Astrocyte (in vitro differentiated cells and primary cell): Measurements from ENCODE around the gene GSK3B. TPM values are rescaled to one million over a fixed set of nuclear protein-coding genes. Genes with fewer than 3 reads are reported as not detected.

Experiments
- DNase-seq: peaks from one replicate; pipeline ENCODE4 v3.0.0-alpha.2; 2010; ENCODE audit warnings: low read depth
- FAIRE-seq: peaks from 2 replicates; lab custom pipeline; 2011; peaks lifted over from hg19 to GRCh38; lab: Jason Lieb, UNC
- H2AFZ ChIP-seq: 2 replicates; pipeline ENCODE4 v1.6.0; 2012; ENCODE audit warnings: low read depth, low read length, inconsistent platforms
- H3K27ac ChIP-seq: 2 replicates; pipeline ENCODE4 v1.5.1; 2011; ENCODE audit warnings: low read depth, low read length, inconsistent platforms
- H3K27me3 ChIP-seq: 2 replicates; pipeline ENCODE4 v1.6.0; 2011; ENCODE audit warnings: low read length, inconsistent platforms; ENCODE audit not compliant: insufficient read depth
- H3K36me3 ChIP-seq: 2 replicates; pipeline ENCODE4 v1.5.1; 2011; ENCODE audit warnings: low read length, inconsistent platforms; ENCODE audit not compliant: insufficient read depth
- H3K4me1 ChIP-seq: 2 replicates; pipeline ENCODE4 v1.5.1; 2011; ENCODE audit warnings: low read length, inconsistent platforms; ENCODE audit not compliant: insufficient read depth
- H3K4me2 ChIP-seq: 2 replicates; pipeline ENCODE4 v1.6.0; 2012; ENCODE audit warnings: low read length, inconsistent platforms
- H3K4me3 ChIP-seq: 2 replicates; pipeline ENCODE4 v1.5.1; 2011; ENCODE audit warnings: low read depth, mild to moderate bottlenecking, low read length, inconsistent platforms; ENCODE audit not compliant: insufficient read depth
- H3K79me2 ChIP-seq: 2 replicates; pipeline ENCODE4 v1.6.0; 2012; ENCODE audit warnings: mild to moderate bottlenecking, low read length, inconsistent platforms; ENCODE audit not compliant: insufficient read depth
- H3K9ac ChIP-seq: 2 replicates; pipeline ENCODE4 v1.6.0; 2012; ENCODE audit warnings: mild to moderate bottlenecking, low read length, inconsistent platforms
- H3K9me3 ChIP-seq: 2 replicates; pipeline ENCODE4 v1.5.1; 2012; ENCODE audit warnings: low read depth, mild to moderate bottlenecking, low read length, inconsistent platforms; ENCODE audit not compliant: insufficient read depth
- H4K20me1 ChIP-seq: 2 replicates; pipeline ENCODE4 v1.6.0; 2012; ENCODE audit warnings: low read length, inconsistent platforms; ENCODE audit not compliant: insufficient read depth
- H3K27ac Mint-ChIP-seq: one replicate; pipeline ENCODE4 v1.8.0; 2021; ENCODE audit warnings: mild to moderate bottlenecking, mixed read lengths; ENCODE audit not compliant: unreplicated experiment
- H3K27me3 Mint-ChIP-seq: one replicate; pipeline ENCODE4 v1.8.0; 2021; ENCODE audit warnings: low read depth, mixed read lengths; ENCODE audit not compliant: unreplicated experiment
- H3K36me3 Mint-ChIP-seq: one replicate; pipeline ENCODE4 v1.8.0; 2021; ENCODE audit warnings: low read depth, mixed read lengths; ENCODE audit not compliant: unreplicated experiment
- H3K4me1 Mint-ChIP-seq: one replicate; pipeline ENCODE4 v1.8.0; 2021; ENCODE audit warnings: low read depth, mixed read lengths; ENCODE audit not compliant: unreplicated experiment
- H3K4me3 Mint-ChIP-seq: one replicate; pipeline ENCODE4 v1.8.0; 2021; ENCODE audit warnings: mild to moderate bottlenecking, moderate library complexity, mixed read lengths; ENCODE audit not compliant: unreplicated experiment
- H3K9me3 Mint-ChIP-seq: one replicate; pipeline ENCODE4 v1.8.0; 2021; ENCODE audit warnings: mild to moderate bottlenecking, mixed read lengths; ENCODE audit not compliant: unreplicated experiment
- CTCF ChIP-seq: IDR thresholded peaks from 2 replicates; pipeline ENCODE4 v1.5.1; 2011; ENCODE audit warnings: low read depth, mild to moderate bottlenecking, inconsistent platforms, low read length, moderate library complexity; ENCODE audit not compliant: insufficient read depth
- EZH2 ChIP-seq: IDR thresholded peaks from 2 replicates; pipeline ENCODE4 v1.6.1; 2012; ENCODE audit warnings: mild to moderate bottlenecking, low read length, inconsistent platforms; ENCODE audit not compliant: insufficient read depth
- total RNA-seq: library from RNA; stranded (reverse); gene quantifications from 2 replicates; pipeline ENCODE4 v1.2.1, GENCODE V29; 2021

Gene GSK3B
- total RNA-seq, 1 donor from 2014 or later: 80.6 TPM

GRCh38 chr3:120090422-120090821 lies 3.8 kb downstream of the GSK3B start:
- H3K4me3 Mint-ChIP-seq: no peak overlapping the region
- peaks cover 10% of the 10 kb centered on the region for H3K4me1 Mint-ChIP-seq
- H3K27me3 Mint-ChIP-seq: no peaks in the 10 kb centered on the region
- no peak overlapping the region for H3K27ac Mint-ChIP-seq
- Histone ChIP-seq H3K27ac (no peak overlapping the region), H4K20me1 (peaks cover 79% of the 10 kb centered on the region), H3K4me2 (peak overlapping the region; percentile 91), H3K9ac (peak overlapping the region; percentile 99), H3K36me3 (no peaks in the 10 kb centered on the region), H3K9me3 (no peaks in the 10 kb centered on the region), H3K79me2 (peaks cover 85% of the 10 kb centered on the region), H3K4me1 (no peaks in the 10 kb centered on the region), H3K4me3 (peak overlapping the region; percentile 92), H2AFZ (no peak overlapping the region), H3K27me3 (no peaks in the 10 kb centered on the region)
- no peak for FAIRE-seq
- no peak for DNase-seq
- TF ChIP-seq CTCF (no peak), EZH2 (no peak)
- H3K36me3 Mint-ChIP-seq: no peaks in the 10 kb centered on the region
- no peaks in the 10 kb centered on the region for H3K9me3 Mint-ChIP-seq

GRCh38 chr3:120089089-120089488 lies 5.2 kb downstream of the GSK3B start:
- Mint-ChIP-seq H3K27me3 (no peaks in the 10 kb centered on the region), H3K4me3 (peak overlapping the region; percentile 71), H3K27ac (no peak overlapping the region), H3K36me3 (no peaks in the 10 kb centered on the region), H3K9me3 (no peaks in the 10 kb centered on the region), H3K4me1 (peaks cover 12% of the 10 kb centered on the region)
- Histone ChIP-seq H3K36me3 (no peaks in the 10 kb centered on the region), H3K9ac (no peak overlapping the region), H3K4me1 (no peaks in the 10 kb centered on the region), H4K20me1 (peaks cover 86% of the 10 kb centered on the region), H3K27ac (no peak overlapping the region), H3K4me2 (peak overlapping the region; percentile 7), H3K9me3 (no peaks in the 10 kb centered on the region), H3K4me3 (no peak overlapping the region), H3K79me2 (peaks cover 98% of the 10 kb centered on the region), H3K27me3 (no peaks in the 10 kb centered on the region), H2AFZ (no peak overlapping the region)
- DNase-seq (no peak), FAIRE-seq (no peak)
- TF ChIP-seq EZH2: no peak
- TF ChIP-seq CTCF: no peak

- FAIRE-seq (peak; percentile 17), DNase-seq (no peak)
- peak overlapping the region; percentile 7 for H3K4me2 ChIP-seq
- TF ChIP-seq CTCF (no peak), EZH2 (no peak)
- H3K27ac Mint-ChIP-seq: no peak overlapping the region
- no peaks in the 10 kb centered on the region for H3K27me3 Mint-ChIP-seq
- H3K27me3 ChIP-seq: no peaks in the 10 kb centered on the region
- no peak overlapping the region for H3K27ac ChIP-seq
- H3K4me1 ChIP-seq: no peaks in the 10 kb centered on the region
- H3K36me3 Mint-ChIP-seq: no peaks in the 10 kb centered on the region
- no peak overlapping the region for H3K9ac ChIP-seq
- H3K9me3 Mint-ChIP-seq: no peaks in the 10 kb centered on the region
- peaks cover 89% of the 10 kb centered on the region for H4K20me1 ChIP-seq
- peak overlapping the region; percentile 58 for H3K4me3 Mint-ChIP-seq
- no peaks in the 10 kb centered on the region for H3K9me3 ChIP-seq
- peaks cover 15% of the 10 kb centered on the region for H3K4me1 Mint-ChIP-seq
- H3K4me3 ChIP-seq: no peak overlapping the region
- peaks cover 100% of the 10 kb centered on the region for H3K79me2 ChIP-seq
- H2AFZ ChIP-seq: no peak overlapping the region
- H3K36me3 ChIP-seq: no peaks in the 10 kb centered on the region
These were observed 5.6 kb downstream of the GSK3B start for GRCh38 chr3:120088622-120089021.
